Stimulated activated naive CD8-positive, alpha-beta T cell treated with anti-CD3 and anti-CD28 coated beads, Interleukin-15, Interleukin-2, amounts not matched to agents 100 U/mL and 50 U/mL, for 24 hours (primary cell): ENCODE results near the gene ZKSCAN1.
A peak's percentile ranks its signal among the peaks of the same experiment; 100 is the strongest.

Experiments used
- ATAC-seq: fragments of 150-1000 bp; cut with Tn5 transposase; one replicate; pipeline ENCODE4 v1.10.0; 2021
- DNase-seq: peaks from one replicate; pipeline ENCODE4 v3.0.0; 2021

ZKSCAN1 gene

GRCh38 chr7:100081535-100082102 is 66.2 kb downstream of the ZKSCAN1 start, which contains the start of gene ZNF3:
TSS of gene ZNF3 (minus strand) at chr7:100081723. CDS start at chr7:100077357, 4,366 bp downstream.
- ATAC-seq (peak; percentile 94), DNase-seq (peak; percentile 98)

DNA sequence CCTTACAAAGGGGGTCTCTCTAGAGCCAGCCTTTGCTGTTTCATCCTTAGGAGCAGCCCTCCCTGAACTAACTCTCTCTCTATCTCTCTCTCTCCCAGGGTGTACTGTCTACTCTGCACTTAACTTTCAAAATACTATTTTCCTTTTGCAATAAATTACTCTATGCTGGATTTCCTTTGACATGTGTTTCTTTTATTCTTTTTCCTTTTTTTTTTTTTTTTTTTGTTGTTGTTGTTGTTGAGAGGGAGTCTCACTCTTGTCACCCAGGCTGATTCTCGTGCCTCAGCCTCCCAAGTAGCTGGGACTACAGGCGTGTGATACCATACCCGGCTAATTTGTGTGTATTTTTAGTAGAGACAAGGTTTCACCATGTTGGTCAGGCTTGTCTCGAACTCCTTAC is 67.6 kb downstream of the ZKSCAN1 start:
- no peak for DNase-seq
- no peak for ATAC-seq

DNA sequence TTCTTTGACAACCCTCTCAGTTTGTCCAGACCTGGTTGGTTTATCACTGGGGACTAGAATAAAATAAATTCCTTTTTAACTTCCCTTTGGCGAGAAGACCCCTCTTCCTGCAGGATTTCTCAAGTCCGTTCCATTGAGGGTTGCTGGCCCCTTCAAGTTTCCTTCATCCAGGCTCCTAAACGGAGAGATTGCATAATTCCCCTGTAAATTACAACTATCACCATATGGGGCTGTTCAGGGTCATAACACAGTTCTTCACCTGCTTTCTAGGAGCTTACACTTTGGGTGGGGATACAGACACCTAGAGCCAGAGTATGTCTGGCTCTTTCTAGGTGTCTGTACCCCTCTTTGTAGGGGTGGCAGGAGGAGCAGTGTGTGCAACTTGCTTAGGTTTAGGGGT is 70.1 kb downstream of the ZKSCAN1 start:
- ATAC-seq: no peak
- no peak for DNase-seq

GRCh38 chr7:100087055-100087750 is 71.8 kb downstream of the ZKSCAN1 start:
- DNase-seq (no peak), ATAC-seq (no peak)

DNA sequence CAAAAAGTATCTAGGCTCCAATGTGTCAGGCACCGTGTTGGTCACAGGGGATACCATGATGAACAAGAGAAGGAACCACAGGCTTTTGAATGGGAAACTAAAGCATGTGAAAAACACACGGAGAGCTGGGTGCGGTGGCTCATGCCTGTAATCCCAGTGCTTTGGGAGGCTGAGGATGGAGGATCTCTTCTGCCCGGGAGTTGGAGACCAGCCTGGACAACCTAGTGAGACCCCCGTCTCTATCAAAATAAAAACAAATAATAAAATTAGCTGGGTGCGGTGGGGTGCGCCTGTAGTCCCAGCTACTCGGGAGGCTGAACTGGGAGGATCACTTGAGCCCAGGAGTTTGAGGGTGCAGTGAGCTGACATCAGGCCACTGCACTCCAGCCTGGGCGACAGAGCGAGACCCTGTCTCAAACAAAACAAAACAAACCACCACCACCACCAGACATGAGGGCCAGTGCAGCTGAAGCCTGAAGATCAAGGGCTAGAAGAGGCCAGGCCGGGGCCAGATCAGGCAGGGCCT is 72.8 kb downstream of the ZKSCAN1 start:
- DNase-seq (no peak), ATAC-seq (no peak)

- DNase-seq: peak; percentile 96
- peak; percentile 57 for ATAC-seq
Measured at GRCh38 chr7:100088621-100089457, 73.4 kb downstream of the ZKSCAN1 start, which contains the start of gene COPS6. TSS of gene COPS6 (plus strand) at chr7:100088969. CDS start at chr7:100088991, 22 bp downstream.

DNA sequence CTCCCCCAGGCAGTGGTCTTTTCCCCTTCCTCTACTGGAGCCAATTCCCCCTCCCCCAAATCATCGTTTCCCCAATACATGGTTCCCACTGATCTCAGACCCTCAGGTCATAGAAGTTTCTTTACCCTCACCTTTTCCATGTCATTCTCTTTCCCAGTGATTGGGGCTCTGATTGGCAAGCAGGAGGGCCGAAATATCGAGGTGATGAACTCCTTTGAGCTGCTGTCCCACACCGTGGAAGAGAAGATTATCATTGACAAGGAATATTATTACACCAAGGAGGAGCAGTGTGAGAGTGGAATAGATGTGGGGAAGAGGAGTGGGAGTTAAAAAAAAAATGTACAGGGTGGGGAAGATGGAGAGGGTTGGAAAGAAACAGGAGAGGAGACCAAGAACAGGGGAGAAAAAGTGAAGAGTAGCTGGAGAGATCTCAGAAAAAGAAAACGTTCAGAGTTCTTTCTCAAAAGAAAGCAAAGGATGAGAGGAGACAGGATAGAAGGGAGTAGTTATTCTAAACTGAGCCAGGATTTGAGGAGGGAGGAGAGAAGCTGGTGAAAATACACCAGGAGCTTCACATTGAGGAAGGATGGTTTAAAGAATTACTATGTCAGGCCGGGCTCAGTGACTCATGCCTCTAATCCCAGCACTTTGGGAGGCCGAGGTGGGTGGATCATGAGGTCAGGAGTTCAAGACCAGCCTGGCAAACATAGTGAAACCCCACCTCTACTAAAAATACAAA is 74.2 kb downstream of the ZKSCAN1 start:
- DNase-seq (no peak), ATAC-seq (no peak)

- peak; percentile 19 for ATAC-seq
- DNase-seq: no peak
Measured at GRCh38 chr7:100090527-100091410, 75.4 kb downstream of the ZKSCAN1 start.
